Trophoblast cell (in vitro differentiated cells and primary cell): Measurements from ENCODE around the gene SEC31B.

Experiments
- DNase-seq, 2 donors: peaks; one replicate each; pipeline ENCODE4 v3.0.0-alpha.2; 2016
- H2AFZ ChIP-seq: 2 replicates; pipeline ENCODE4 v1.6.1; 2013; ENCODE audit warnings: low read length, moderate library complexity, mild to moderate bottlenecking; ENCODE audit not compliant: insufficient read depth, poor library complexity
- H2AK5ac ChIP-seq: 2 replicates; pipeline ENCODE4 v1.6.1; 2013; ENCODE audit warnings: mild to moderate bottlenecking, low read length
- H2BK120ac ChIP-seq: 2 replicates; pipeline ENCODE4 v1.6.1; 2013; ENCODE audit warnings: low read length, mild to moderate bottlenecking, moderate library complexity; ENCODE audit not compliant: insufficient read depth, poor library complexity
- H2BK12ac ChIP-seq: 2 replicates; pipeline ENCODE4 v1.6.1; 2013; ENCODE audit warnings: mild to moderate bottlenecking, low read length, moderate library complexity
- H2BK5ac ChIP-seq: 2 replicates; pipeline ENCODE4 v1.6.1; 2013; ENCODE audit warnings: low read length, low read depth, moderate library complexity, mild to moderate bottlenecking; ENCODE audit not compliant: poor library complexity
- H3K14ac ChIP-seq: 2 replicates; pipeline ENCODE4 v1.6.1; 2013; ENCODE audit warnings: mild to moderate bottlenecking, low read length
- H3K18ac ChIP-seq: 2 replicates; pipeline ENCODE4 v1.6.1; 2013; ENCODE audit warnings: mild to moderate bottlenecking, low read length
- H3K23ac ChIP-seq: 2 replicates; pipeline ENCODE4 v1.6.1; 2013; ENCODE audit warnings: low read length
- H3K27ac ChIP-seq: 2 replicates; pipeline ENCODE4 v1.5.1; 2013; ENCODE audit warnings: low read depth, mild to moderate bottlenecking, inconsistent platforms, low read length, moderate library complexity
- H3K27me3 ChIP-seq: 2 replicates; pipeline ENCODE4 v1.6.1; 2013; ENCODE audit warnings: inconsistent platforms, mild to moderate bottlenecking, low read length, moderate library complexity; ENCODE audit not compliant: insufficient read depth
- H3K36me3 ChIP-seq, 2 experiments: 1 replicate in 1 of 2; 2 replicates in 1 of 2; pipeline ENCODE4 v1.6.1; 2013; ENCODE audit warnings: low read length in 2 of 2, mild to moderate bottlenecking in 2 of 2, moderate library complexity in 1 of 2; ENCODE audit not compliant: insufficient read depth in 2 of 2, control insufficient read depth in 1 of 2
- H3K4ac ChIP-seq: 2 replicates; pipeline ENCODE4 v1.6.1; 2013; ENCODE audit warnings: low read depth, mild to moderate bottlenecking, low read length, moderate library complexity
- H3K4me1 ChIP-seq, 2 experiments: 1 replicate in 1 of 2; 2 replicates in 1 of 2; pipeline ENCODE4 v1.6.1; 2013; ENCODE audit warnings: low read length in 2 of 2, mild to moderate bottlenecking in 2 of 2, moderate library complexity in 1 of 2; ENCODE audit not compliant: insufficient read depth in 2 of 2, control insufficient read depth in 1 of 2
- H3K4me2 ChIP-seq: 2 replicates; pipeline ENCODE4 v1.6.1; 2013; ENCODE audit warnings: inconsistent platforms, mild to moderate bottlenecking, low read length, moderate library complexity
- H3K4me3 ChIP-seq: 2 replicates; pipeline ENCODE4 v1.5.1; 2013; ENCODE audit warnings: mild to moderate bottlenecking, low read depth, low read length, inconsistent platforms
- H3K79me1 ChIP-seq: one replicate; pipeline ENCODE4 v1.6.1; 2013; ENCODE audit warnings: low read length
- H3K79me2 ChIP-seq: 2 replicates; pipeline ENCODE4 v1.6.1; 2013; ENCODE audit warnings: low read length, mild to moderate bottlenecking; ENCODE audit not compliant: control insufficient read depth, insufficient read depth, poor library complexity
- H3K9ac ChIP-seq: 2 replicates; pipeline ENCODE4 v1.6.1; 2013; ENCODE audit warnings: mild to moderate bottlenecking, low read length
- H3K9me3 ChIP-seq: 2 replicates; pipeline ENCODE4 v1.6.1; 2013; ENCODE audit warnings: low read depth, mild to moderate bottlenecking, control low read depth, inconsistent platforms, low read length; ENCODE audit not compliant: insufficient read depth
- H4K12ac ChIP-seq: 2 replicates; pipeline ENCODE4 v1.6.1; 2013; ENCODE audit warnings: low read depth, mild to moderate bottlenecking, low read length, moderate library complexity
- H4K8ac ChIP-seq: 2 replicates; pipeline ENCODE4 v1.6.1; 2013; ENCODE audit warnings: low read depth, mild to moderate bottlenecking, low read length, moderate library complexity
- H4K91ac ChIP-seq: one replicate; pipeline ENCODE4 v1.6.1; 2013; ENCODE audit warnings: low read depth, mild to moderate bottlenecking, low read length, moderate library complexity
- WGBS: extraction: QIAGEN DNeasy Blood & Tissue Kit; methylation state at CpG from one replicate; pipeline ENCODE4 v1.1.7; 2013; ENCODE audit warnings: missing lambda C conversion rate; ENCODE audit not compliant: insufficient read length, insufficient coverage; ENCODE audit errors: extremely low coverage; 5-methylcytosine and 5-hydroxymethylcytosine counted together

The SEC31B gene

DNA sequence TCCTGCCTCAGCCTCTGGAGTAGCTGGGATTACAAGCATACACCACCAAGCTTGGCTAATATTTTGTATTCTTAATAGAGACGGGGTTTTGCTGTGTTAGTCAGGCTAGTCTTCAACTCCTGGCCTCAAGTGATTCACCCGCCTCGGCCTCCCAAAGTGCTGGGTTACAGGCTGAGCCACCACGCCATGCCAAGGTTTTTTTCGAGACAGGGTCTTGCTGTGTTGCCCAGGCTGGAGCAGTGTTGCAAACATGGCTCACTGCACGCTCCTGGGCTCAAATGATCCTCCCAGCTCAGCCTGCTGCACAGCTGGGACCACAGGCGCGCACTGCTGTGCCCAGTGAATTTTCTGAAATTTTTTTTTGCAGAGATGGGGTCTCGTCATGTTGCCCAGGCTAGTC, 3.3 kb upstream of the SEC31B start:
- H3K4ac ChIP-seq = no peak overlapping the region
- H2BK5ac ChIP-seq = no peak overlapping the region
- no peaks in the 10 kb centered on the region for H3K79me2 ChIP-seq
- peaks cover 5% of the 10 kb centered on the region for H3K27me3 ChIP-seq
- H2BK120ac ChIP-seq = no peak overlapping the region
- H3K9ac ChIP-seq = no peak overlapping the region
- no peak for DNase-seq
- H2BK12ac ChIP-seq = no peak overlapping the region
- no peak overlapping the region for H2AFZ ChIP-seq
- H4K12ac ChIP-seq = no peak overlapping the region
- no peaks in the 10 kb centered on the region for H3K9me3 ChIP-seq
- peaks cover 25 to 31% of the 10 kb centered on the region in 2 experiments for H3K36me3 ChIP-seq
- H4K8ac ChIP-seq = no peak overlapping the region
- no peaks in the 10 kb centered on the region for H3K79me1 ChIP-seq
- H2AK5ac ChIP-seq = no peak overlapping the region
- H3K14ac ChIP-seq = no peak overlapping the region
- no peak overlapping the region for H3K4me3 ChIP-seq
- H4K91ac ChIP-seq = no peak overlapping the region
- H3K23ac ChIP-seq = no peak overlapping the region
- no peak overlapping the region for H3K4me2 ChIP-seq
- no peak overlapping the region for H3K18ac ChIP-seq
- H3K4me1 ChIP-seq = peaks cover 5 to 11% of the 10 kb centered on the region in 2 experiments
- no CpG with 5 or more reads among the region's 9 CpGs for WGBS
- H3K27ac ChIP-seq = no peak overlapping the region

DNA sequence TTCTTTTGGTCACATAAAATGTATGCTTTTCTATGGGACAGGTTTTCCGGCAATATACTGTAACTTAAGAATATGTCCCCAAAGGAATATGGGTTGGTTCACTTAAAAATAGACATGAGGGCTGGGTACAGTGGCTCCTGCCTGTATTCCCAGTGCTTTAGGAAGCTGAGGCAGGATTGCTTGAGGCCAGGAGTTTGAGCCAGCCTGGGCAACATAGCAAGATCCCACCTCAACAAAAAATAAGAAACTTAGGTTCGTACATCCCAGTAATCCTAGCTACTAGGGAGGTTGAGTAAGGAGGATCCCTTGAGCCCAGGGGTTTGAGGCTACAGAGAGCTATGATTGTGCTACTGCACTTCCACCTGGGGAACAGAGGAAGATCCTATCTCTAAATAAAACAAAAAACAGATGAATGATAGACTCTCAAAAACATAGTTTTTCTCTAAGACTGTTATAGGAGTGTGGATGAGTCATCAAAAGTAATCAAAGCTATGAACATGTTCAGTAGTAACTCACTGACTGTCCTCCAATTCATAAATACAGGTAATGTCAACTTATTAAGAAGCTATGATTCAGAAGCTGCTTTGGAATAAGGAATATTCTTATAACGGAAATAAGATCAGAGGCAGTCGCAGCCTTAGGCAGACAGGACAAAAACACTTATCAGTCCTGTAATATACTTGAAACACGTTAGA, 2.6 kb upstream of the SEC31B start:
- peaks cover 25 to 31% of the 10 kb centered on the region in 2 experiments for H3K36me3 ChIP-seq
- no peak overlapping the region for H2BK5ac ChIP-seq
- no peak overlapping the region for H4K12ac ChIP-seq
- peaks cover 5 to 11% of the 10 kb centered on the region in 2 experiments for H3K4me1 ChIP-seq
- H2AK5ac ChIP-seq = no peak overlapping the region
- H2AFZ ChIP-seq = no peak overlapping the region
- no peak overlapping the region for H3K14ac ChIP-seq
- peaks cover 5% of the 10 kb centered on the region for H3K27me3 ChIP-seq
- H3K4ac ChIP-seq = no peak overlapping the region
- no peak overlapping the region for H4K91ac ChIP-seq
- no peak overlapping the region for H3K4me3 ChIP-seq
- no peak overlapping the region for H4K8ac ChIP-seq
- no peaks in the 10 kb centered on the region for H3K79me1 ChIP-seq
- WGBS = no CpG with 5 or more reads among the region's 5 CpGs
- H2BK120ac ChIP-seq = no peak overlapping the region
- no peak overlapping the region for H3K4me2 ChIP-seq
- H3K18ac ChIP-seq = no peak overlapping the region
- no peak overlapping the region for H2BK12ac ChIP-seq
- H3K27ac ChIP-seq = no peak overlapping the region
- H3K9me3 ChIP-seq = no peaks in the 10 kb centered on the region
- H3K23ac ChIP-seq = no peak overlapping the region
- peak; percentile 31 to 65 for DNase-seq
- no peaks in the 10 kb centered on the region for H3K79me2 ChIP-seq
- no peak overlapping the region for H3K9ac ChIP-seq

DNA sequence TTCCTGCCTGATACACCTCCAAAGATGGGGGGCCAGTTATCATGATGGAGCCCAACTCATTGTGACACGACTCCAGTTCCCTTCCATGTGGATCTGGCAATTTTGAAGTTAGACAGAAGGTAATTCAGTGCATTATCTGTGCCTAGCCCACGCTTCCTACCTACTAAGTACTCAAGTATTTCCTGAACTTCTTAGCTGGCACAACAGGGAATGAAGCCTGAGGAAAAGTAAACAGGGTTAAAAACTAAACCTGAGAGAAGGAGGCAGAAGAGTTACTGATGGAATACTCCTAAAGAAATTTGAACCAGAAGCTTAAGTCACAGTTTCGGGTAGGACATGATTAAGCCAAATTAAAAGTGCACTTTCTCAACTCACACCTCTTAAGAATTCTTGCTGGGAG, 1.1 kb upstream of the SEC31B start:
- H3K4me3 ChIP-seq = no peak overlapping the region
- no peaks in the 10 kb centered on the region for H3K79me2 ChIP-seq
- H4K91ac ChIP-seq = no peak overlapping the region
- H3K27ac ChIP-seq = no peak overlapping the region
- no CpG with 5 or more reads among the region's 3 CpGs for WGBS
- no peak overlapping the region for H3K23ac ChIP-seq
- no peaks in the 10 kb centered on the region for H3K9me3 ChIP-seq
- no peak overlapping the region for H3K14ac ChIP-seq
- peaks cover 15 to 21% of the 10 kb centered on the region in 2 experiments for H3K36me3 ChIP-seq
- H3K4me2 ChIP-seq = no peak overlapping the region
- no peak for DNase-seq
- peaks cover 5% of the 10 kb centered on the region for H3K27me3 ChIP-seq
- no peak overlapping the region for H3K9ac ChIP-seq
- no peak overlapping the region for H3K4ac ChIP-seq
- no peak overlapping the region for H2AK5ac ChIP-seq
- H2BK12ac ChIP-seq = no peak overlapping the region
- H2BK5ac ChIP-seq = no peak overlapping the region
- H3K4me1 ChIP-seq = peaks cover 5 to 11% of the 10 kb centered on the region in 2 experiments
- no peak overlapping the region for H4K12ac ChIP-seq
- no peak overlapping the region for H3K18ac ChIP-seq
- H2BK120ac ChIP-seq = no peak overlapping the region
- H3K79me1 ChIP-seq = no peaks in the 10 kb centered on the region
- no peak overlapping the region for H2AFZ ChIP-seq
- H4K8ac ChIP-seq = no peak overlapping the region

DNA sequence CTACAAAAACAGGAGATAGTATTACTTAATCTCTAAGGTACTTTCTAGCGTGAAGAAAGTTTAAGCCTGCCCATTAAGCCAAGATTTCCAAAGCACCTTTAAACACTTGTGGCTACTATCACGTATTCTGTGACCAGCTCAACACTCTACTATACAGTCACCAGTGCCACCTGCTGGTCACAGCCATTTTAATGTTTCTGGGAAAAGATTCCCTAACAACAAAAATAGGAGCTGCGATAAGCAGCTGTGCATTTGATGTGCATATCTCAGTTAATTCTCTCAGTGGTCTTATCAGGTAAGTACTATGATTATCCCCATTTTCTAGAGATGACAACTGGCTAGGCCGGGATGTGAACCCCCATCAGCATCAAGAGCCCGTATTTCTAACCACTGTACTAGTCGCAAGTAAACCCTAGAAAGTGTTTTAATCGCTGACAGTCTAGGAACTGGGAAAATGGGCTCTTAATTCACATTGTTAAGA, 860 bp downstream of the SEC31B start:
- peaks cover 4 to 5% of the 10 kb centered on the region in 2 experiments for H3K36me3 ChIP-seq

More for the DNA sequence above, 860 bp downstream of the SEC31B start:
- Histone ChIP-seq H4K8ac (no peak overlapping the region), H2BK120ac (no peak overlapping the region), H3K79me2 (no peaks in the 10 kb centered on the region), H3K27ac (no peak overlapping the region), H3K27me3 (peaks cover 5% of the 10 kb centered on the region), H3K9me3 (no peaks in the 10 kb centered on the region), H4K91ac (no peak overlapping the region), H2AK5ac (no peak overlapping the region), H3K18ac (no peak overlapping the region), H3K9ac (no peak overlapping the region), H3K14ac (no peak overlapping the region), H3K4me3 (no peak overlapping the region), H3K4me1 (peaks cover 5 to 11% of the 10 kb centered on the region in 2 experiments), H3K79me1 (no peaks in the 10 kb centered on the region), H3K4ac (no peak overlapping the region), H2BK12ac (no peak overlapping the region), H3K23ac (no peak overlapping the region), H4K12ac (no peak overlapping the region), H2AFZ (no peak overlapping the region), H2BK5ac (no peak overlapping the region), H3K4me2 (peak overlapping the region; percentile 73)
- DNase-seq = peak; percentile 73 to 94
- WGBS = no CpG with 5 or more reads among the region's 7 CpGs
